ENCODE measurements around the gene NDEL1.

The NDEL1 gene

DNA sequence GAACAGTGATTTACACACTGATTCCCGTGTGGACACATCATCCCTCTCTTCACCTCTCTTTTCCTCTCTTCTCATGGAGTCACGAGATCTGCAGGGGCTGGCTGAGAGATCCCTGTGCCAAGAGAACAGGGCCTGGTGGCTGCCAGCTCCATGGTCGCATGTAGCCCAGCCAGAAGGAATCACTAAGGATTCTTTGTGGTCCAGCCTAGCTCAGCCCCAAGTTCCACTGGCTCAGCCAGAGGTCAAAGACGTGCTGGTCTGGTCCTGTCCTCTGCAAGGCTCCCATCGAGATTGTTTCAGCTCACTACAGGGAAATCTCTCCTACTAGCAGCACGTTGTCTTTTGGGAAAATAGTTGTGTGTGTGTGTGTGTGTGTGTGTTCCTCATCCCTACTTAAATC is 66.4 kb downstream of the NDEL1 start:
- no peak for DNase-seq (ENCODE audit: low read depth, low spot score)

DNA sequence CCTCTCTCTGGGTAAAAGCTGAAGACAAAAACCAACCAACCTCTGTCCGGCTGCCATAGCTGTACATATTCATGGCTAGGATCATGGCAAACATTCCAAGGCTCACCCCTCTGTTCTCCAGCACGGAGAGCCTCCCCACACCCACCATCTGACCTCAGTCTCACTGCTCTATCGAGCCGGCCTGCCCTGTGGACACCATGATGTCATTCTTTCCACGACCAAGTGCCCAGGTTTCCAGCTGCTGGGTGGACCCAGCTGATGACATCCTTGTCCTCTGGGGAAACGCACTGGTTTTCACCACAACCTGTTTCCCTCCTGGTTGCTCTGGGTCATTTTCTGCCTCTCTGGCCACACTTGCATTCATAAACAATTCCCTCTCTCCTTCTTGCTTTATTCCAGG is 67.7 kb downstream of the NDEL1 start:
- DNase-seq (ENCODE audit: low read depth, low spot score), result no peak

GRCh38 chr17:8503807-8504206 is 68.1 kb downstream of the NDEL1 start:
- no peak for DNase-seq (ENCODE audit: low read depth, low spot score)

DNA sequence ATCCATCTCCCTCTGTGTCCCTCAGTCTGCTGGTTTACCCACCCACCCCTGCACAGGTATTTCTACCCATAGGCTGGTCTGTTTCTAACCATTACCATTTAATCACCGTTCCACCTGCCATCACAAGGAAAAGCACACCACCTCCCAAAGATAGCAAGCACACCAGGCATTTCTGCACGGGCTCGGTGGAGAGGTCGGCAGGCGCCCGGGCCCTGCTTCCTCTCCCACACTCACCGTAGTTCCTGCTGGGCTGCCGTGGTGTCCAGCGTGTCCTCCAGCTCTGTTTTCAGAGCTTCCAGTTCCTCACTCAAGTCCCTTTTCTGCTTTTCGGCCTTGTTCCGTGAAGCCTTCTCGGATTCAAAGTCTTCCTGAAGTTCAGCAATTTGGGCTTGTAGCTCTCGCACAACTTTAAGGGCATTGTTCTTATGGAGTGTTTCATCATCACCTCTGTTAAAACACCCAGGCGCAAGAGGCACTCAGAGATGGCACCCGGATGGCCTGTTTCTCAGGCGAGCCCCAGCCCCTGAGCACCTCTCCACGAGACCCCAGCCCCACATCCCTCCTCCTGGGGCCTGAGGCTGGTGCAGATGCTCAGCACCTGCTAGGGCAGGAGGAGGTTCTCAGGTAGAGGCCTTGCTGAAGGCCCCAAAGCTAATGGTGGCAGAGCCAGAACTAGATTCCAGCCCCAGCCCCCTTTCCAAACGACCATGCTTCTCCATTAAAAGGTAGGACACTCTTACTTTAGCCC is 69.0 kb downstream of the NDEL1 start:
- no peak for DNase-seq (ENCODE audit: low read depth, low spot score)

DNA sequence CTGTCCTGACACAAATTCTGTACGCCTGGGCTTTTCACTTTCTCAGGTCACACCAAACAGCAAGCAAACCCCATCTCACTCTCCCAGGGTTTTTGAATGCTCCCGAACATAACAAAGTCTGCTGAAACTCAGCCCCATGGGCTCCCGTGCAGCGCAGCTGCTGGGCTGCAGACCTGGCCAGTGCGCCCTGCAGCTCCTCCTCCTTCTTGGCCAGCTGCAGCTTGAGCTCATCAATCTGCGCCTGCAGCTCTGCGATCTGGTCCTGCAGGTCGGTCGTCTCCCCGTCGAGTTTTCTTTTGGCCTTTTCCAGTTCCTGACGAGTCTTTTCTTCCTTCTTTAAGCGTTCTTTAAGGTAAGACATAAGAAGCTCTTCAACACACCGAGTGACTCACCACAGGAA is 70.5 kb downstream of the NDEL1 start:
- DNase-seq (ENCODE audit: low read depth, low spot score), result no peak

- DNase-seq (ENCODE audit: low read depth, low spot score), result no peak
Observed at GRCh38 chr17:8514801-8515200, 79.1 kb downstream of the NDEL1 start.

Measured in iPS DF 19.7 (cell line).